ENCODE results near the gene PEPD. TPM values are rescaled to one million over a fixed set of nuclear protein-coding genes. Genes with fewer than 3 reads are reported as not detected.

PEPD gene
- total RNA-seq, 1 experiment from 2014 or later: 83.1 TPM

GRCh38 chr19:33357556-33357955 lies 164.0 kb downstream of the PEPD start:
- TF ChIP-seq RORB (CRISPR knock-in tag; IDR thresholded peaks at IDR 0.05) (no peak), EMX1 (CRISPR knock-in tag; IDR thresholded peaks at IDR 0.05) (no peak), ERG (CRISPR knock-in tag; IDR thresholded peaks at IDR 0.05) (no peak), TEAD4 (CRISPR knock-in tag; IDR thresholded peaks at IDR 0.05) (no peak), SP1 (CRISPR knock-in tag; conservative IDR thresholded peaks at IDR 0.05) (no peak), TCF7 (CRISPR knock-in tag; IDR thresholded peaks at IDR 0.05; ENCODE audit: low read depth) (no peak), HMGXB4 (CRISPR knock-in tag; IDR thresholded peaks at IDR 0.05) (no peak), ZBTB43 (CRISPR knock-in tag; IDR thresholded peaks at IDR 0.05) (no peak), RELA (CRISPR knock-in tag; IDR thresholded peaks at IDR 0.05; ENCODE audit: borderline replicate concordance) (no peak), USF1 (CRISPR knock-in tag; IDR thresholded peaks at IDR 0.05) (no peak), TEAD1 (CRISPR knock-in tag; IDR thresholded peaks at IDR 0.05) (no peak), HMGA2 (CRISPR knock-in tag; IDR thresholded peaks at IDR 0.05) (no peak), KAT7 (CRISPR knock-in tag; IDR thresholded peaks at IDR 0.05; ENCODE audit: borderline replicate concordance) (no peak), SMAD3 (CRISPR knock-in tag; IDR thresholded peaks at IDR 0.05; ENCODE audit: borderline replicate concordance) (no peak), STAT6 (CRISPR knock-in tag; conservative IDR thresholded peaks at IDR 0.05; ENCODE audit: low read depth) (no peak)
- TF ChIP-seq, protein P1, sequence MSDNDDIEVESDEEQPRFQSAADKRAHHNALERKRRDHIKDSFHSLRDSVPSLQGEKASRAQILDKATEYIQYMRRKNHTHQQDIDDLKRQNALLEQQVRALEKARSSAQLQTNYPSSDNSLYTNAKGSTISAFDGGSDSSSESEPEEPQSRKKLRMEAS (CRISPR knock-in tag; IDR thresholded peaks at IDR 0.05): no peak
- TF ChIP-seq, protein P2, sequence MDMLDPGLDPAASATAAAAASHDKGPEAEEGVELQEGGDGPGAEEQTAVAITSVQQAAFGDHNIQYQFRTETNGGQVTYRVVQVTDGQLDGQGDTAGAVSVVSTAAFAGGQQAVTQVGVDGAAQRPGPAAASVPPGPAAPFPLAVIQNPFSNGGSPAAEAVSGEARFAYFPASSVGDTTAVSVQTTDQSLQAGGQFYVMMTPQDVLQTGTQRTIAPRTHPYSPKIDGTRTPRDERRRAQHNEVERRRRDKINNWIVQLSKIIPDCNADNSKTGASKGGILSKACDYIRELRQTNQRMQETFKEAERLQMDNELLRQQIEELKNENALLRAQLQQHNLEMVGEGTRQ (CRISPR knock-in tag; IDR thresholded peaks at IDR 0.05): no peak
- TF ChIP-seq, protein P3, sequence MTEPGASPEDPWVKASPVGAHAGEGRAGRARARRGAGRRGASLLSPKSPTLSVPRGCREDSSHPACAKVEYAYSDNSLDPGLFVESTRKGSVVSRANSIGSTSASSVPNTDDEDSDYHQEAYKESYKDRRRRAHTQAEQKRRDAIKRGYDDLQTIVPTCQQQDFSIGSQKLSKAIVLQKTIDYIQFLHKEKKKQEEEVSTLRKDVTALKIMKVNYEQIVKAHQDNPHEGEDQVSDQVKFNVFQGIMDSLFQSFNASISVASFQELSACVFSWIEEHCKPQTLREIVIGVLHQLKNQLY (CRISPR knock-in tag; IDR thresholded peaks at IDR 0.05): no peak
- TF ChIP-seq, protein P4, sequence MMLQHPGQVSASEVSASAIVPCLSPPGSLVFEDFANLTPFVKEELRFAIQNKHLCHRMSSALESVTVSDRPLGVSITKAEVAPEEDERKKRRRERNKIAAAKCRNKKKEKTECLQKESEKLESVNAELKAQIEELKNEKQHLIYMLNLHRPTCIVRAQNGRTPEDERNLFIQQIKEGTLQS (CRISPR knock-in tag; conservative IDR thresholded peaks at IDR 0.05): no peak
- TF ChIP-seq, protein P5, sequence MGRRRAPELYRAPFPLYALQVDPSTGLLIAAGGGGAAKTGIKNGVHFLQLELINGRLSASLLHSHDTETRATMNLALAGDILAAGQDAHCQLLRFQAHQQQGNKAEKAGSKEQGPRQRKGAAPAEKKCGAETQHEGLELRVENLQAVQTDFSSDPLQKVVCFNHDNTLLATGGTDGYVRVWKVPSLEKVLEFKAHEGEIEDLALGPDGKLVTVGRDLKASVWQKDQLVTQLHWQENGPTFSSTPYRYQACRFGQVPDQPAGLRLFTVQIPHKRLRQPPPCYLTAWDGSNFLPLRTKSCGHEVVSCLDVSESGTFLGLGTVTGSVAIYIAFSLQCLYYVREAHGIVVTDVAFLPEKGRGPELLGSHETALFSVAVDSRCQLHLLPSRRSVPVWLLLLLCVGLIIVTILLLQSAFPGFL (CRISPR knock-in tag; IDR thresholded peaks at IDR 0.05; ENCODE audit: borderline replicate concordance): no peak

More at GRCh38 chr19:33357556-33357955, 164.0 kb downstream of the PEPD start:
- H3K27me3 Mint-ChIP-seq (ENCODE audit: low read depth): no peaks in the 10 kb centered on the region
- peaks cover 15% of the 10 kb centered on the region for H3K9me3 Mint-ChIP-seq
- ATAC-seq (no peak), DNase-seq (ENCODE audit: low spot score) (no peak)
- H3K4me1 Mint-ChIP-seq: no peaks in the 10 kb centered on the region
- 0 out of 2 replicates have a peak, but pooled peaks cover 2% of the 10 kb centered on the region for H3K36me3 Mint-ChIP-seq
- ChIA-PET CTCF (no interaction called here), POLR2A (no interaction called here)
- no peak overlapping the region for H3K27ac Mint-ChIP-seq
- no peak overlapping the region for H3K4me3 Mint-ChIP-seq

Measured in WTC11 (cell line).